ENCODE results near the gene ADAMTS14.

The ADAMTS14 gene

GRCh38 chr10:70694418-70695141 lies 22.3 kb downstream of the ADAMTS14 start:
- no peak for DNase-seq

DNA sequence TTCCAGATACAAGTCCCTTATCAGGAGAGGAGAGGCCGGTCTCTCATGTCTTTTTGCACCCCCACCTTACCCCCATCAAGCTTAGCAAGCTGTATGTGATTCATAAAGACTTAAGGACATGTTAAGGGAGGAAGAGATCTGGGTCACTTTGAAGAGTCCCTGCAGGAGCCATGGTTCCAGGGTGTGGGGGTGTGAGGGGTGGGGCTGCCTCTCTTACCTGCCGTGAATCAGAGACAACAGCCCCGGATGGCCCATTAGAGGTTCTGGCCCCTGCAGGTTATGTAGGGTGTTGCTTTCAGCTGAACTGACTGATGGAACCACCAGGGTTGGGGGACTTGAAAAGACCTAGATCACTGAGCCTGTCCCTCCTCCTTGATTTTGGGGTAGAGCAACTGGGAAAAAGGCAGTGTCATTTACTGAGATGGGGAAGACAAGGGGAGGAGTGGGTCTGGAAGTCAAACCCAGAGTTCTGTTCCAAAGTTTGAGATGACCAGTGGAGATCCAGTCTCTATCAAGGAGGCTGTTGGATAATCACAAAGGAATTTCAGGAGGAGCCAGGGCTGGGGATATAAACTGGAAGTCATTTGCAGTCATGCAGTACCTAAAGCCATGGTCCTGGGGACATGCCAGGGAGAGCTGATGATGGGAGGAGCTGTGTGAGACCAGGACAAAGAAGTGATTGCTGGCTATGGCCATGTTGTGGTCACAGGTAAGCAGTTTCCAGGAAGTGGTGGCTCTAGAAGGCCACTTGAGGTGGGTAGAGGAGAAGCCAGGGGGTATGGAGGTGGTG lies 23.1 kb downstream of the ADAMTS14 start:
- DNase-seq = no peak

DNA sequence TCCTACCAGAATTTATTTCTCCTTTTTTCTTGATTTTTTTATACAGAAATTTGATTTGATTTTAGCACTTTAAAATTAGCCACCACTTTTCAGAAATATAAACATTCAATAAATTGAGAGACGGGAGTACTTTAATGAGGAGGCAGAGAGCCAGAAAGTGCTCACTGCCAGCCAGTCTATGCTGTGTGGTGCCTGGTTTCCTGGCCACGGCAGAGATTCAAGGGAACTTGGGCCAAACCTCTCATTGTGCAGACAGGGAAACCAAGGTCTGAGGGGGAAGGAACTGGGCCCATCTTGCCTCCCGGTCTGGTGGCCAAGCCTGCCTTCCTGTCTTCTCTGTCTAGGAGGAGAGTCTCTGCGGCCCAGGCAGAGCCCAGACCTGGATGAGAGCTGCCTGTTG lies 25.9 kb downstream of the ADAMTS14 start:
- no peak for DNase-seq

DNA sequence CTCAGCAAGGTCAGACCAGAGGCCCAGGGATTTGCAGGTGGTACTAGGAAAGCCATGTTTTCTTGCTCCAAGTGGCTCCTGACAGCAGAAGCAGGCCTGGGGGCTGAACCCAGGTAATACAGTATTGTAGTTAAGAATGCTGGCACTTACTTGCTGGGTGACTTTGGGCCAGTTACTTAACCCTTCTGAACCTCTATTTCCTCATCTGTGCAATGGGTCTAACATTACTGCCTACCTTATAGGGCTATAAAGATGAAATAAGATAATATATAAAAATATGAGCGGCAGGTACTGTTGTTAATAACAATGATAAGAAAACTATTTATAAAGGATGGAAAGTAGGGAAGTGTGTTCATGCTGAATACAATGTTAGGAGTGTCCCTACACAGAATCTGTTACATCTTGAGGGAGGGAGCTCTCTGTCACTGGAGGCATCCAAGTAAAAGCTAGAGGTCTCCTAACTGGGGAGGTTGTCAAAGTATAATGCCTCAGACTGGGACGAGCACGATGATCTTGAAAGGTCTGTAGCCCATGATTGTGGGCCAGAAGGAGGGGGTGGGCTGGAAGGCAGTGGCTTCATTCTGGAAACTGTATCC lies 26.9 kb downstream of the ADAMTS14 start:
- DNase-seq = no peak

DNA sequence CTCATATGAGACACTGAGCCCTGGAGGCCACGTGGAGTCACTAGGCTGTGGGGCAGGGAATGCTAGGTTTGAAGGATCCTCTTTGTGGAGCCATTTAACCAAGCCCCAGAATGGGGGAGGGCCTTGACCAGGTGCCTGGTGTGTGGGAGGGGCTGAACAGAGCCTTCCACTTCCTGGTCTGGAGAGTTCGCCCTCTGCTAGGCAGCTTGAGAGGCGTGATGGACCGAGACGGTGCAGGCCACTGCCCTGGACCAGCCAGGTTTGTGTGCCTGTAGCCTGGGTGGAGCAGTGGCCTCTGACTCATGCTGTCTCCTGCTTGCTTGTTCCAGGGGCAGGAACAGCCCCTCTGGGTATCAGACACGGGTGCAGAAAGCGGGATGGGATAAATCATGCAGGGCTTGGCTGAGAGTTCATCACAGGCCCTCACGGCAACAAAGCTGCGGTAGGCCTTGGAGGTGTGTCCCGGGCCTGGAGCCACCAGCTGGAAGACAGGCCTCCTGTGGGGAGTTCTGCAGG lies 27.4 kb downstream of the ADAMTS14 start:
- no peak for DNase-seq

GRCh38 chr10:70702190-70702763 lies 30.0 kb downstream of the ADAMTS14 start:
- DNase-seq = no peak

DNA sequence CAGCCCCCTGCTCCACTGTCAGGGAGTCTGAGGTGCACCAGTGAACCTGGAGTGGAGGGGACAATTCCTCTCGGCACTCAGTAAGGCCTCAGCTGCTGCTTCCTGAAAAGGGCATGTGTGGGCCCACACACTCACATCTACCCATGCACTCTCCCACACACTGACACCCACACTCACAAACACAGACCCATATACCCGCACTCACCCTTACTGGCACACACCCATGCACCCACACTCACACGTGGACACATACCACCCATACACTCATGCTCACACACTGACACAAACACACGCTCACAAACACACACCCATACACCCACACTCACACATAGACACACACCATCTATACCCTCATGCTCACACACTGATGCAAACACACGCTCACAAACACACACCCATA lies 31.9 kb downstream of the ADAMTS14 start:
- DNase-seq = no peak

GRCh38 chr10:70705121-70705861 lies 33.0 kb downstream of the ADAMTS14 start:
- DNase-seq = no peak

DNA sequence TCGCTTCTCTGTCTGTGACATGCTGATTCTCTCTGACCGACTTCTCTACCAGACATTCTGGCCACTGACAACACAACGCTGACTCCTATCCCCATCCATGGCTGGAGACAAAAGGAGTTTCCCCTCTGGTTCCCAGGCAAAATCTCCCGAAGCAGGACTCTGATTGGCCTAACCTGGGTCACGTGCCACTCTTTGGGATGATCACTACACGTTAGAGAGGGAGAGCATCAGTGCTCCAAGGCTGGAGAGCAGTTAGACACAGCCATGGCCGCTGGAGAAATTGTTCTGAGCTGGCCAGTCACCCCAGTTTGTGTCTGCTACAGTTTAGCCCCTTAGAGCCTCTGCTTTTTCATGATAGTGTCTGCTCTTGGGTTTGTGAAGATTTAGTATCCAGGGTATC lies 38.9 kb downstream of the ADAMTS14 start:
- no peak for DNase-seq

- no peak for DNase-seq
Measured at GRCh38 chr10:70711911-70712310, 39.6 kb downstream of the ADAMTS14 start.

DNA sequence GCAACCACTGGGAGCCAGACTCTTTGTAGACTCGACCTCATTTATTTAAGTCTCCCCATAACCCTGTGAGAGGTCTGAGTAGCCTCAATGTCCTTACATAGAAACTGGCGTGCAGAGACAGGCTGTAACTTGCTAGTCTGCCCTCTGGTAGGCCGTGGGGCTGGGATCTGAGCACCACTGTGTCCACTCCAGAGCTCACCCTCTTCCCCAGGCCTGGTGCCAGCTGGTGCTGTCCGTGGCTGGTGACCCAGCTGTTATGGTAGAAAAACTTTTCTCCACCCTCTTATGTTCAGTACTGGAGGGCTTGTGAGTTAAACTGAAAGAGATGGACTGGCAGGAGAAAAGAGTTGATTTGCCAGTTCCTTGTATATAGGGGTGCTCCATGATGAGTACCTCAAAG lies 41.9 kb downstream of the ADAMTS14 start:
- DNase-seq = no peak

GRCh38 chr10:70714951-70715350 lies 42.6 kb downstream of the ADAMTS14 start:
- no peak for DNase-seq

DNA sequence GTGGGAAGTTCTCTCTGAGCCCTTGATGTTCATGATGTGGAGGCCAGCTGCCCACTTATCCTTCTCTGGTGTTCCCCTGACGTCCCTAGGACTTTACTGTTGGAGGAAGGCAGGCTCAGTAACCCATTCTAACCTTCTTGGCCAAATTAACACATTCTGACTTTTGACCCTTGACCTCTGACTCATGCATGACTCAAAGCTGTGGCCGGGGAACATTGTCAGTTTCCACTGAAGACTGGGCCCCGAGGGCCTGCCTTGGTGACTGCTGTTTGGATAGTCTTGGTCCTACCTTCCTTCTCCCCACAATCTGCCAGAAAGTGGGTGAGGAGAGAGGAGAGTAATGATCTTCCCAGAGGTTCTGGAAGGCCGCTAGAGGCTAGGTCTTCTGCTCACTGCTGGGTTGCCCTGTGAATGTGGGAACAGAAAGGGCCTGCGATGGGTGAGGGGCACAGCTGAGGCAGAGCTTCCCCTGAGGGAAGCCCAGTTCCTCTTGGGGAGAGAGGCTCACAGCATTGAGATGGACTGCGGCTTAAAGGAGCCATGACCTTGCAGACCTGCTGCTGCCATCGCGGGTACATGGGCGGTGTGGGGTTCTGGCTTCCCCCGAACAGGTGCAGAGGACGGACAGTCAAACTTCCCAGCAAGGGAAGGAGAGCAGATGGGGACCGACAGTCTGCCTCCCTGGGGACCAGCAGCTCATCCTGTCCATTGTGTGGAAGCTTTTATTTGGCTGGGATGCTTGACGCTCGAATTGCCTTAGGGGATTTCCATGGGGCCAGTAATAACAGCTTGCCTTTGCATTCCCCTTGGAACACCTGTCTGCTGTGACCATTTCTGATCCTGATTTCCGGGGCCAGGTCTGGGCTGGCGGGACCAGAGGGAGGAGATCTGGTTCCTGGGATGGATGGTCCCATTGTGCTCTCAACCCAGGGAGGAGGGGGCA lies 43.8 kb downstream of the ADAMTS14 start:
- no peak for DNase-seq

DNA sequence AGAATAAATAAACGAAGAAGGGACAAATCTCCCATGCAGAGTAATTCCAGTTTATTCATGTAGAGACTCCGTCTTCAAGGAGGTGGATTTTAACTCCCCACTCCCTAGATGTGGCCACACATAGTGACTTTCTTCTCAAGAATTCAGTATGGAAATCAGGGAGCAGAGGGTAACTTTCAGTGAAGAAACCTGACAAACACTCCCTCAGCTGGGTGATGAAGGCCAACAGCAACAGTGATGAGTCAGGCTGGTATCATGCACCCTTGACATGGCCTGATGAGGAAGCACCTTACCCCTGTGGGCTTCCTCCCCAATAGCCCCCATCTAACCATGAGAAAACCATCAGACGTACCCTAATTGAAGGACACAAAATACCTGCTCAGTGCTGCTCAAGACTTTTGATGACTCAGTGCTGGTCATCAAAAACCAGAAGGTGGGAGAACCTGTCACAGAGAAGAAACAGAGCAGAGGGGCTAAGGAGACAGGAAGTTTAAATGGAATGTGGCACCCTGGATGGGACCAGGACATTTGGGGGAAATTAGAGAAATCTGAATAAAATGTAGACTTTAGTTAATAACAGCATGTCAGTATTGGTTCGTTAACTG lies 50.6 kb downstream of the ADAMTS14 start:
- no peak for DNase-seq

- no peak for DNase-seq
Measured at GRCh38 chr10:70723771-70724170, 51.5 kb downstream of the ADAMTS14 start.

- DNase-seq = no peak
Measured at GRCh38 chr10:70726909-70727495, 54.7 kb downstream of the ADAMTS14 start.

GRCh38 chr10:70728328-70728727 lies 56.0 kb downstream of the ADAMTS14 start:
- no peak for DNase-seq

DNA sequence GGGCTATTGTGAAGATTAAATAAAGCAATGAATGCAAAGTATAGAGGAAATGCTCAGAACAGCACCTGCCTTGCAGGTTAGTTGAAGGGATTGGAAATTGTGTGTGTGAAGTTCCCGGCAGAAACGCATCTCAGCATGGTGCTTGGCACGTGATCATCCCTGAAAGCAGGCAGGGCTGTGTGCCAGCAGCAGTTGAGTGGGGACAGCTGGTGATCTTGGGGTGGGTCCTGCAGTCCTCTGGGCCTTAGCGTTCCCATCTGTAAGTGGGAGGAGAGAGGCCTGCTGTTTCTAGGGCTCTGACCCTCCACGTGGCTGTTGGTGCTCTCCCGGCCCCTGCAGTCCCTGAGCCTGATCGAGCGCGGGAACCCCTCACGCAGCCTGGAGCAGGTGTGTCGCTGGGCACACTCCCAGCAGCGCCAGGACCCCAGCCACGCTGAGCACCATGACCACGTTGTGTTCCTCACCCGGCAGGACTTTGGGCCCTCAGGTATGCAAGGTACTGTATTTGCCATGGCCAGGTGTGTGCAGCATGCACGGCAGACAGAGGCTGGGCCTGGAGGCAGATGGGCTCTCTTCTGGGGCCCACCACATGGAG lies 57.6 kb downstream of the ADAMTS14 start:
- no peak for DNase-seq

GRCh38 chr10:70730955-70731354 lies 58.6 kb downstream of the ADAMTS14 start:
- no peak for DNase-seq

DNA sequence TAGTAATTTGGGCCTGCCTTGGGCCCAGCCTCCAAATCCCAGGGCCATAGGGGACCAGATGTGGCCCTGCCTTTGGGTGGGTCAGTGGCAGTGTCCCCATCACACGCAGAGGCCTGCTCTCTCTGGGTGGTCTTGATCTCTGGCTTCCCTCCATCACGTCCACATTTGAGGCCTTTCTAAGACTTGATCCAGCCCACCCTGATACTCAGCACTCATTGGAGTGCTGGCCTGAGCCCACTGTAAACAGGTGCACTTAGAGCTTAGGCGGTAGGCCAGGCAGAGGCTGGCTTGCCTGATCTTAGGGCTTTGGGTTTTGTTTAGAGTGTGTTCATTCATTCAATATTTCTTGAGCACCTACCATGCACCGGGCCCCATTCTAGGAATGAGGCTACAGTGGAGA lies 60.3 kb downstream of the ADAMTS14 start:
- no peak for DNase-seq

Measured in activated gamma-delta T cell (primary cell).